Hepatocyte (in vitro differentiated cells): ENCODE results near the gene ADIRF. TPM values are rescaled to one million over a fixed set of nuclear protein-coding genes. Genes with fewer than 3 reads are reported as not detected.

Source experiments
- DNase-seq: peaks from one replicate; pipeline ENCODE4 v3.0.0-alpha.2; 2016; ENCODE audit warnings: low spot score
- H2AFZ ChIP-seq: fragments of 200-600 bp; sonication (generic); 2 replicates; pipeline ENCODE4 v1.6.0; 2016; ENCODE audit warnings: antibody characterized with exemption, mild to moderate bottlenecking
- H3K27ac ChIP-seq: fragments of 200-600 bp; sonication (generic); 2 replicates; pipeline ENCODE4 v1.5.1; 2016; ENCODE audit warnings: mild to moderate bottlenecking
- H3K27me3 ChIP-seq: fragments of 200-600 bp; sonication (generic); 2 replicates; pipeline ENCODE4 v1.6.1; 2016
- H3K36me3 ChIP-seq: fragments of 200-600 bp; sonication (generic); replicated peaks from 2 replicates; pipeline ENCODE4 v1.5.1; 2016; ENCODE audit warnings: low read depth; ENCODE audit not compliant: insufficient read depth
- H3K4me1 ChIP-seq: fragments of 200-600 bp; sonication (generic); 2 replicates; pipeline ENCODE4 v1.5.1; 2016; ENCODE audit warnings: mild to moderate bottlenecking, moderate library complexity; ENCODE audit not compliant: insufficient read depth
- H3K4me2 ChIP-seq: fragments of 200-600 bp; sonication (generic); 2 replicates; pipeline ENCODE4 v1.6.0; 2016
- H3K4me3 ChIP-seq: fragments of 200-600 bp; sonication (generic); 2 replicates; pipeline ENCODE4 v1.5.1; 2016; ENCODE audit warnings: mild to moderate bottlenecking
- H3K79me2 ChIP-seq: fragments of 200-600 bp; sonication (generic); 2 replicates; pipeline ENCODE4 v1.6.0; 2017; ENCODE audit warnings: mild to moderate bottlenecking
- H3K9me2 ChIP-seq: fragments of 200-600 bp; sonication (generic); replicated peaks from 2 replicates; pipeline ENCODE4 v1.6.0; 2017; ENCODE audit warnings: mild to moderate bottlenecking; ENCODE audit not compliant: insufficient read depth
- H3K9me3 ChIP-seq: fragments of 200-600 bp; sonication (generic); 2 replicates; pipeline ENCODE4 v1.5.1; 2016; ENCODE audit warnings: low read depth, mild to moderate bottlenecking
- H4K20me1 ChIP-seq: fragments of 200-600 bp; sonication (generic); 2 replicates; pipeline ENCODE4 v1.6.0; 2016; ENCODE audit warnings: mild to moderate bottlenecking; ENCODE audit not compliant: insufficient read depth, poor library complexity, severe bottlenecking
- CTCF ChIP-seq: fragments of 200-600 bp; sonication (generic); IDR thresholded peaks from 2 replicates; pipeline ENCODE4 v1.5.1; 2016; ENCODE audit warnings: antibody characterized with exemption, mild to moderate bottlenecking; ENCODE audit not compliant: poor library complexity
- EZH2 ChIP-seq: fragments of 200-600 bp; sonication (generic); IDR thresholded peaks from 2 replicates; pipeline ENCODE4 v1.6.1; 2016; ENCODE audit warnings: antibody characterized with exemption, mild to moderate bottlenecking, borderline replicate concordance
- EZH2phosphoT487 ChIP-seq: fragments of 200-600 bp; sonication (generic); IDR thresholded peaks from one replicate; pipeline ENCODE4 v1.6.1; 2018; ENCODE audit warnings: antibody characterized with exemption, mild to moderate bottlenecking, low read depth, moderate library complexity; ENCODE audit not compliant: unreplicated experiment, severe bottlenecking
- WGBS: methylation state at CpG from one replicate; pipeline ENCODE4 v1.1.6; 2016; ENCODE audit warnings: low lambda C conversion rate; ENCODE audit errors: missing lambda C conversion rate; 5-methylcytosine and 5-hydroxymethylcytosine counted together
- polyA plus RNA-seq: library from polyadenylated mRNA; unstranded; fragments of >200 nt; fragmentation: Nextera tagmentation; extraction: Ambion mirVana; gene quantifications from 2 replicates; pipeline ENCODE4 v1.2.1, GENCODE V29; 2016
- total RNA-seq: library from RNA; depleted of rRNA; stranded (reverse); fragments of >200 nt; gene quantifications from 2 replicates; pipeline ENCODE4 v1.2.3, GENCODE V29; 2014

The ADIRF gene
- total and polyA plus RNA-seq, 2 experiments from 2014 or later, result not detected

DNA sequence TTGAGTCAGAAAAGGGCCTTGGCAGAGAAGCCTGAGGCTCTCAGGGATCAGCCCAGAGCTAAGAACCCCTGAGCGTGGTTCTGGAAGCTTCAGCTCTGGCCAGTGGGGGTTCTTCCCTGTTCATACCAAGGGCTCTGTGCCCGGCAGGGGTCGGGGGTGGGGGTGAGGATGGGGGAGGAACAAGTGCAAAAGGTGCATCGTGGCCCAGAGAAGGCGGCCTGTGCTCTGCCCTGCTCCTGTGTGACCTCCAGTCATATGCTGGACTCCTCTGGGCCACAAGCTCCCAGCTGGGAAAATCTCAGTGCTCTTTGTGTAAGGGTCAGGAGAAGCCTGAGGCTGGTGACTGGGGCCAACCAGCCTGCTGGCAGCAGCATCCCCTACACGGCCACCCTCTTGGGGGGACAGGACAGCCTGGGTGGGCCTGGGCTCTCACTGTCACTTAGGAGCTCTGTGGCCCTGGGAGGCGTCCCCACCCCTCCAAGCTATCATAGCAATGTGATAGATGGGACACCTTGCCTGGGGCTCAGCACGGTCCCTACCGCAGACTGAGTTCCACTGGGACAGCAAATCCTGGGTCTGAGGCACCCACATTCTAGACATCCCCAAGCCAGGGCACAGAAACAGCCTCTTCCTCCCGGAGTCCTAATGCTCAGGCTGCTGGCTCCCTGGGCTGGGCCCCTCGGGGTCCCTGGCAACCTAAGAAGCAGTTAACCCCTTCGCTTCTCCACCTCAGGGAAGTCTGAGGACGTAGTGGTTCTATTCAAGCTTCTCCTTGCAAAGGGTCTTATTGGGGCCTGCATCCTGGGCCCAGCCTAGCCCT lies 13.4 kb upstream of the ADIRF start:
- 51% methylated on average over 13 of the region's 13 CpGs for WGBS
- no peaks in the 10 kb centered on the region for H3K79me2 ChIP-seq
- H3K4me1 ChIP-seq, result peaks cover 35% of the 10 kb centered on the region
- peak; percentile 13 for DNase-seq
- no peaks in the 10 kb centered on the region for H3K36me3 ChIP-seq
- no peaks in the 10 kb centered on the region for H3K9me2 ChIP-seq
- H3K27ac ChIP-seq, result peak overlapping the region; percentile 76
- no peaks in the 10 kb centered on the region for H3K27me3 ChIP-seq
- peak overlapping the region; percentile 57 for H3K4me2 ChIP-seq
- TF ChIP-seq EZH2phosphoT487 (no peak), CTCF (no peak), EZH2 (no peak)
- peak overlapping the region; percentile 38 for H2AFZ ChIP-seq
- H4K20me1 ChIP-seq, result no peaks in the 10 kb centered on the region
- H3K9me3 ChIP-seq, result no peaks in the 10 kb centered on the region
- no peak overlapping the region for H3K4me3 ChIP-seq

DNA sequence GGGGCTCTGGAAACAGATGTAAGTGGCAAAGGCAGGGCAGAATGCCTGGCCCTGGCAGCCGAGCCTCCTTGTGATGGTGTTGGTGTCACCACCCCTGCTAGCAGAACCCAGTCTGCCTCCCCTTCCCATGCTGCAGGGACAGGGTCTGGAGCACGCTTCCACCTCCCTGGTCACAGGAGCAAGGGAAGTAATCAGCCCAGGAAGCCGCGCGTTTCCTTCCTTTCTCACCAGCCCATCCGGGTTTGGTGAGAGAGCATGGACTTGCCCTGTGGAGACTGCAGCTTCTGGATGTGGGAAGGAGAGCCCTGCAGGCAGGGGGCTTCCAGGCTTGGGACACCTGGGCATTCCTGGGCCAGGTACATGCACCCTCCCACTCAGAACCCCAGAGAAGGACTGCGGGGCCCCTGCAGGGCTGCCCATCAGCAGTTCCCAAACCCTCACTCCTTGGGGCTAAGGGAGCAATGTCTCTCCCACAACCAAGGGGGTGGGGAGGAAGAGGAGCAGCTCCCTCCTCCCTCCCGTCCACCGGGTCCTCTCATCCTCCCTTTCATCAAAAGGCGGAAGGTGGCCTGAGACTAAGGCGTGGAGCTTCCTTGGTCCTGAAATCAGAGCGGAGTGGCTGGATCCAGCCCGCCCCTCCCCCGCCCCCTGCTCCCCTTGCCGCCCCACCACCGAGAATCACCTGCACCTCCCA lies 12.6 kb upstream of the ADIRF start:
- Histone ChIP-seq H3K9me2 (no peaks in the 10 kb centered on the region), H4K20me1 (no peaks in the 10 kb centered on the region), H3K4me1 (peaks cover 35% of the 10 kb centered on the region), H3K4me2 (no peak overlapping the region), H2AFZ (no peak overlapping the region), H3K27ac (peak overlapping the region; percentile 76), H3K27me3 (no peaks in the 10 kb centered on the region), H3K36me3 (no peaks in the 10 kb centered on the region), H3K9me3 (no peaks in the 10 kb centered on the region), H3K4me3 (no peak overlapping the region), H3K79me2 (no peaks in the 10 kb centered on the region)
- no peak for DNase-seq
- 74% methylated on average over 8 of the region's 16 CpGs for WGBS
- TF ChIP-seq EZH2 (no peak), EZH2phosphoT487 (no peak), CTCF (no peak)

- no peak overlapping the region for H2AFZ ChIP-seq
- no peaks in the 10 kb centered on the region for H3K9me3 ChIP-seq
- no peak overlapping the region for H3K4me3 ChIP-seq
- H3K27me3 ChIP-seq, result no peaks in the 10 kb centered on the region
- no peaks in the 10 kb centered on the region for H4K20me1 ChIP-seq
- H3K36me3 ChIP-seq, result no peaks in the 10 kb centered on the region
- H3K79me2 ChIP-seq, result no peaks in the 10 kb centered on the region
- no peaks in the 10 kb centered on the region for H3K9me2 ChIP-seq
- no peak for DNase-seq
- TF ChIP-seq CTCF (no peak), EZH2phosphoT487 (no peak), EZH2 (no peak)
- peaks cover 35% of the 10 kb centered on the region for H3K4me1 ChIP-seq
- no peak overlapping the region for H3K27ac ChIP-seq
- WGBS, result 69% methylated on average over 7 of the region's 7 CpGs
- H3K4me2 ChIP-seq, result no peak overlapping the region
These were observed 12.0 kb upstream of the ADIRF start for GRCh38 chr10:86956195-86956847.
